HAP-1 (cell line): ENCODE results near the gene LRRN2.
"Not testable (repeated sequence)": the region's sequence is repeated elsewhere in the genome, so short reads cannot be mapped to it uniquely, and the experiment has no call there.

Source experiments
- DNase-seq, 2 experiments: peaks; one replicate each; pipeline ENCODE4 v3.0.0-alpha.2; 2016 to 2020; ENCODE audit warnings: low spot score in 2 of 2
- H3K27me3 ChIP-seq: fragments of 250-450 bp; sonication (Bioruptor Pico); 2 replicates; pipeline ENCODE4 v1.5.1; 2020; ENCODE audit warnings: low read depth, mild to moderate bottlenecking, moderate library complexity
- H3K36me3 ChIP-seq: fragments of 250-450 bp; sonication (Bioruptor Pico); replicated peaks from 2 replicates; pipeline ENCODE4 v1.5.1; 2020; ENCODE audit warnings: mild to moderate bottlenecking
- H3K4me1 ChIP-seq: fragments of 250-450 bp; sonication (Bioruptor Pico); 2 replicates; pipeline ENCODE4 v1.5.1; 2020; ENCODE audit warnings: mild to moderate bottlenecking
- H3K4me3 ChIP-seq: fragments of 250-450 bp; sonication (Bioruptor Pico); 2 replicates; pipeline ENCODE4 v1.5.1; 2020; ENCODE audit warnings: mild to moderate bottlenecking, moderate library complexity
- H3K9me3 ChIP-seq: fragments of 250-450 bp; sonication (Bioruptor Pico); 2 replicates; pipeline ENCODE4 v1.5.1; 2020; ENCODE audit warnings: mild to moderate bottlenecking, moderate library complexity
- in situ Hi-C: fragments of 300-500 bp; cut with MboI; formaldehyde crosslinking; loops from 3 replicates; pipeline ENCODE4 v1.14.3; 2020; ENCODE audit warnings: low sequenced_read_pairs, inconsistent platforms, mixed read lengths

The LRRN2 gene

GRCh38 chr1:204685236-204686006 is at the start of gene LRRN2:
Gene LRRN2 (minus strand): TSS chr1:204685738. CDS start chr1:204619992, 65,746 bp downstream.
- peak in 1 of 2 experiments; percentile 14 for DNase-seq
- peak within 1 kb of the TSS; percentile 20 for H3K4me3 ChIP-seq
- H3K4me1 ChIP-seq: no peaks in the 10 kb centered on the region
- H3K36me3 ChIP-seq: no peaks in the 10 kb centered on the region
- H3K27me3 ChIP-seq: peaks cover 39% of the 10 kb centered on the region
- in situ Hi-C loops: no loop called here
- H3K9me3 ChIP-seq: no peaks in the 10 kb centered on the region

- no peaks in the 10 kb centered on the region for H3K36me3 ChIP-seq
- no peak for DNase-seq
- H3K4me3 ChIP-seq: no peak overlapping the region
Measured at GRCh38 chr1:204735042-204735441, 49.5 kb upstream of the LRRN2 start.

GRCh38 chr1:204733869-204734596 is 48.5 kb upstream of the LRRN2 start:
- Histone ChIP-seq H3K36me3 (no peaks in the 10 kb centered on the region), H3K4me3 (no peak overlapping the region), H3K9me3 (peaks cover 2% of the 10 kb centered on the region; the same call in 1 of the 2 replicates), H3K27me3 (peaks cover 10% of the 10 kb centered on the region; the same call in 1 of the 2 replicates), H3K4me1 (no peaks in the 10 kb centered on the region)
- DNase-seq: no peak
- in situ Hi-C loops: no loop called here

More at GRCh38 chr1:204735042-204735441, 49.5 kb upstream of the LRRN2 start:
- Histone ChIP-seq H3K9me3 (peaks cover 2% of the 10 kb centered on the region; the same call in 1 of the 2 replicates), H3K4me1 (no peaks in the 10 kb centered on the region), H3K27me3 (peaks cover 10% of the 10 kb centered on the region; the same call in 1 of the 2 replicates)
- in situ Hi-C loops: no loop called here

- Histone ChIP-seq H3K4me1 (no peaks in the 10 kb centered on the region), H3K4me3 (no peak overlapping the region), H3K9me3 (peaks cover 2% of the 10 kb centered on the region; the same call in 1 of the 2 replicates), H3K36me3 (no peaks in the 10 kb centered on the region), H3K27me3 (peaks cover 10% of the 10 kb centered on the region; the same call in 1 of the 2 replicates)
- DNase-seq: no peak
- in situ Hi-C loops: no loop called here
Measured at GRCh38 chr1:204733289-204733688, 47.8 kb upstream of the LRRN2 start.

- Histone ChIP-seq H3K36me3 (no peaks in the 10 kb centered on the region), H3K4me3 (no peak overlapping the region), H3K27me3 (peaks cover 10% of the 10 kb centered on the region; the same call in 1 of the 2 replicates), H3K4me1 (no peaks in the 10 kb centered on the region), H3K9me3 (no peaks in the 10 kb centered on the region)
- DNase-seq: no peak
- in situ Hi-C loops: no loop called here
Measured at GRCh38 chr1:204731985-204732575, 46.5 kb upstream of the LRRN2 start.

GRCh38 chr1:204731509-204731908 is 46.0 kb upstream of the LRRN2 start:
- in situ Hi-C loops: no loop called here
- no peaks in the 10 kb centered on the region for H3K9me3 ChIP-seq
- no peaks in the 10 kb centered on the region for H3K36me3 ChIP-seq
- H3K4me3 ChIP-seq: no peak overlapping the region
- peaks cover 10% of the 10 kb centered on the region; the same call in 1 of the 2 replicates for H3K27me3 ChIP-seq
- H3K4me1 ChIP-seq: no peaks in the 10 kb centered on the region
- no peak for DNase-seq

- no peaks in the 10 kb centered on the region for H3K36me3 ChIP-seq
- no peak overlapping the region for H3K4me3 ChIP-seq
- H3K9me3 ChIP-seq: no peaks in the 10 kb centered on the region
- DNase-seq: no peak
- H3K27me3 ChIP-seq: peaks cover 10% of the 10 kb centered on the region; the same call in 1 of the 2 replicates
- in situ Hi-C loops: no loop called here
- no peaks in the 10 kb centered on the region for H3K4me1 ChIP-seq
Measured at GRCh38 chr1:204730826-204731459, 45.4 kb upstream of the LRRN2 start.

GRCh38 chr1:204729516-204729915 is 44.0 kb upstream of the LRRN2 start:
- in situ Hi-C loops: no loop called here
- H3K36me3 ChIP-seq: no peaks in the 10 kb centered on the region
- DNase-seq: no peak
- no peak overlapping the region for H3K4me3 ChIP-seq
- no peaks in the 10 kb centered on the region for H3K4me1 ChIP-seq
- H3K9me3 ChIP-seq: no peaks in the 10 kb centered on the region
- H3K27me3 ChIP-seq: peaks cover 10% of the 10 kb centered on the region; the same call in 1 of the 2 replicates

- no peak overlapping the region for H3K4me3 ChIP-seq
- in situ Hi-C loops: no loop called here
Measured at GRCh38 chr1:204728456-204728855, 42.9 kb upstream of the LRRN2 start.

GRCh38 chr1:204728045-204728444 is 42.5 kb upstream of the LRRN2 start:
- Histone ChIP-seq H3K27me3 (peaks cover 10% of the 10 kb centered on the region; the same call in 1 of the 2 replicates), H3K4me3 (no peak overlapping the region), H3K4me1 (no peaks in the 10 kb centered on the region), H3K36me3 (no peaks in the 10 kb centered on the region), H3K9me3 (no peaks in the 10 kb centered on the region)
- in situ Hi-C loops: no loop called here
- DNase-seq: no peak

More at GRCh38 chr1:204728456-204728855, 42.9 kb upstream of the LRRN2 start:
- H3K4me1 ChIP-seq: no peaks in the 10 kb centered on the region
- DNase-seq: no peak
- H3K36me3 ChIP-seq: no peaks in the 10 kb centered on the region
- H3K27me3 ChIP-seq: peaks cover 10% of the 10 kb centered on the region; the same call in 1 of the 2 replicates
- no peaks in the 10 kb centered on the region for H3K9me3 ChIP-seq

GRCh38 chr1:204727438-204727837 is 41.9 kb upstream of the LRRN2 start:
- H3K4me3 ChIP-seq, H3K4me1 ChIP-seq, DNase-seq, H3K36me3 ChIP-seq, in situ Hi-C loops, H3K9me3 ChIP-seq: not testable (repeated sequence)
- peaks cover 10% of the 10 kb centered on the region; the same call in 1 of the 2 replicates for H3K27me3 ChIP-seq

GRCh38 chr1:204726478-204726877 is 40.9 kb upstream of the LRRN2 start:
- Histone ChIP-seq H3K4me1 (no peaks in the 10 kb centered on the region), H3K4me3 (no peak overlapping the region), H3K9me3 (no peaks in the 10 kb centered on the region), H3K36me3 (no peaks in the 10 kb centered on the region), H3K27me3 (peaks cover 5% of the 10 kb centered on the region; the same call in 1 of the 2 replicates)
- DNase-seq: no peak
- in situ Hi-C loops: no loop called here

GRCh38 chr1:204725821-204726448 is 40.4 kb upstream of the LRRN2 start:
- Histone ChIP-seq H3K4me3 (no peak overlapping the region), H3K4me1 (no peaks in the 10 kb centered on the region), H3K36me3 (no peaks in the 10 kb centered on the region), H3K27me3 (no peaks in the 10 kb centered on the region; the same call in 1 of the 2 replicates), H3K9me3 (no peaks in the 10 kb centered on the region)
- DNase-seq: no peak
- in situ Hi-C loops: no loop called here
